ENCODE measurements around the gene KIF4B. TPM values are rescaled to one million over a fixed set of nuclear protein-coding genes. Genes with fewer than 3 reads are reported as not detected.

KIF4B gene
- total RNA-seq, 1 experiment from 2014 or later = 0.07 TPM

DNA sequence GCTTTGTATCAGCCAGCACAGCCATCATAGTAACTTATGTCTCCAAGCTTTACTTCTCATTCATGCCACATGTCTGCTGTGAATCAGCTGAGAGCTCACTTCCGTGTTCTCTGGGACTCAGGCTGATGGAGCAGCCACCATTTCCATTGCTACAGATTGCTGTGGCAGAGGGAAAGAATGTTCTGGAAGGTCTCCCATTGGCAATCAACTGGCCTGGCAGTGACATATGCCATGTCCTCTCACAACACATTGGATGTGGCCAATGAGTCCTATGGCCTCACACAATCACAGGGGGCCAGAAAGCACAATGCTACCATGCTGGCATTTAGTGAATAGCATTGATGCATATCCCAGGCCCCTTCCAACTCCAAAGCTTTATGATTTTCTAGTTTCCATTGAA lies 44.1 kb downstream of the KIF4B start:
- 0 out of 5 replicates have a peak, but pooled peaks cover 0 to 3% of the 10 kb centered on the region in 2 experiments for H3K9me3 Mint-ChIP-seq

More for the DNA sequence above, 44.1 kb downstream of the KIF4B start:
- no peak overlapping the region for H3K27ac ChIP-seq (ENCODE audit: insufficient read length, low read depth, low read length)
- H3K18ac ChIP-seq (ENCODE audit: insufficient read length, low read depth, low read length) = no peak overlapping the region
- H4K91ac ChIP-seq (ENCODE audit: insufficient read length, low read depth, low read length) = no peak overlapping the region
- Mint-ChIP-seq H3K27ac (peak overlapping the region in 1 of 3 experiments; percentile 13; a peak in 1 of 7 replicates), H3K4me3 (no peak overlapping the region), H3K27me3 (ENCODE audit: low read depth) (no peaks in the 10 kb centered on the region), H3K4me1 (peaks cover 19 to 20% of the 10 kb centered on the region in 2 experiments), H3K36me3 (ENCODE audit: insufficient read depth in 1 of 3, low read depth in 3 of 3) (no peaks in the 10 kb centered on the region)
- H3K79me2 ChIP-seq (ENCODE audit: insufficient read depth, low read length) = no peaks in the 10 kb centered on the region; the same call in 1 of the 2 replicates
- no peak overlapping the region for H3K23ac ChIP-seq (ENCODE audit: insufficient read length, low read depth, low read length)
- H3K56ac ChIP-seq (ENCODE audit: insufficient read length, low read depth, low read length) = no peak overlapping the region
- H2BK15ac ChIP-seq (ENCODE audit: low read depth, low read length) = no peak overlapping the region
- no peak overlapping the region for H3K14ac ChIP-seq (ENCODE audit: insufficient read depth, low read length)
- H3K23me2 ChIP-seq (ENCODE audit: insufficient read length, low read depth, low read length, poor library complexity, severe bottlenecking) = no peaks in the 10 kb centered on the region
- no peaks in the 10 kb centered on the region for H3K79me1 ChIP-seq (ENCODE audit: insufficient read depth, low read depth, low read length, poor library complexity, severe bottlenecking)
- H2AFZ ChIP-seq (ENCODE audit: low read length) = no peak overlapping the region
- no peak overlapping the region for H3T11ph ChIP-seq (ENCODE audit: low read length)
- no peak overlapping the region for H2AK5ac ChIP-seq (ENCODE audit: insufficient read length, low read length)
- H2BK120ac ChIP-seq (ENCODE audit: low read depth, low read length, poor library complexity, severe bottlenecking) = no peak overlapping the region
- no peaks in the 10 kb centered on the region for H3K9me3 ChIP-seq (ENCODE audit: control insufficient read depth, low read depth, low read length)
- no peak overlapping the region for H2BK5ac ChIP-seq (ENCODE audit: insufficient read length, low read length)
- H2BK12ac ChIP-seq (ENCODE audit: insufficient read length, low read depth, low read length) = no peak overlapping the region
- H2BK20ac ChIP-seq (ENCODE audit: low read depth, low read length, poor library complexity, severe bottlenecking) = no peak overlapping the region
- TF ChIP-seq, protein P1, sequence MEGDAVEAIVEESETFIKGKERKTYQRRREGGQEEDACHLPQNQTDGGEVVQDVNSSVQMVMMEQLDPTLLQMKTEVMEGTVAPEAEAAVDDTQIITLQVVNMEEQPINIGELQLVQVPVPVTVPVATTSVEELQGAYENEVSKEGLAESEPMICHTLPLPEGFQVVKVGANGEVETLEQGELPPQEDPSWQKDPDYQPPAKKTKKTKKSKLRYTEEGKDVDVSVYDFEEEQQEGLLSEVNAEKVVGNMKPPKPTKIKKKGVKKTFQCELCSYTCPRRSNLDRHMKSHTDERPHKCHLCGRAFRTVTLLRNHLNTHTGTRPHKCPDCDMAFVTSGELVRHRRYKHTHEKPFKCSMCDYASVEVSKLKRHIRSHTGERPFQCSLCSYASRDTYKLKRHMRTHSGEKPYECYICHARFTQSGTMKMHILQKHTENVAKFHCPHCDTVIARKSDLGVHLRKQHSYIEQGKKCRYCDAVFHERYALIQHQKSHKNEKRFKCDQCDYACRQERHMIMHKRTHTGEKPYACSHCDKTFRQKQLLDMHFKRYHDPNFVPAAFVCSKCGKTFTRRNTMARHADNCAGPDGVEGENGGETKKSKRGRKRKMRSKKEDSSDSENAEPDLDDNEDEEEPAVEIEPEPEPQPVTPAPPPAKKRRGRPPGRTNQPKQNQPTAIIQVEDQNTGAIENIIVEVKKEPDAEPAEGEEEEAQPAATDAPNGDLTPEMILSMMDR (conservative IDR thresholded peaks at IDR 0.05) = no peak
- peaks cover 2% of the 10 kb centered on the region; the same call in 1 of the 2 replicates for H3K4me1 ChIP-seq (ENCODE audit: insufficient read depth, low read length)
- H4K20me1 ChIP-seq (ENCODE audit: control insufficient read depth, insufficient read depth, insufficient read length) = no peaks in the 10 kb centered on the region
- no peak for DNase-seq
- no peaks in the 10 kb centered on the region for H3K27me3 ChIP-seq (ENCODE audit: insufficient read depth, low read length)
- no peak overlapping the region for H3K9ac ChIP-seq (ENCODE audit: extremely low read depth, insufficient read length, low read length)
- no peak overlapping the region for H4K5ac ChIP-seq (ENCODE audit: insufficient read length, low read depth, low read length)
- no CpG with 5 or more reads among the region's 1 CpG for WGBS (ENCODE audit: extremely low coverage, insufficient read length, low lambda C conversion rate)
- H3K4ac ChIP-seq (ENCODE audit: low read depth, low read length) = no peak overlapping the region
- no peak overlapping the region for H4K8ac ChIP-seq (replicated peaks; ENCODE audit: insufficient read length, low read depth, low read length)
- H3K4me2 ChIP-seq (ENCODE audit: insufficient read depth, insufficient read length, low read length) = no peak overlapping the region

Measured in H9 (cell line).